ENCODE measurements around the gene ZNF296. TPM values are rescaled to one million over a fixed set of nuclear protein-coding genes. Genes with fewer than 3 reads are reported as not detected.

ZNF296 gene
- total RNA-seq, 2 donors from 2014 or later, result 0.87 to 2.9 TPM

GRCh38 chr19:45100201-45100600 is 23.9 kb upstream of the ZNF296 start:
- TF ChIP-seq POLR2AphosphoS5 (IDR thresholded peaks at IDR 0.05), result no peak
- TF ChIP-seq POLR2A (IDR thresholded peaks at IDR 0.05), result no peak
- TF ChIP-seq CTCF (IDR thresholded peaks at IDR 0.05), result no peak
- no peak overlapping the region for H3K4me3 ChIP-seq
- intact Hi-C loops (cut with DNase I), result no loop called here
- H3K27ac ChIP-seq, result peak overlapping the region in 1 of 2 donors; percentile 43
- H3K4me1 ChIP-seq (replicated peaks), result peaks cover 23% of the 10 kb centered on the region
- no peaks in the 10 kb centered on the region for H3K36me3 ChIP-seq
- no peaks in the 10 kb centered on the region for H3K9me3 ChIP-seq
- no peaks in the 10 kb centered on the region for H3K27me3 ChIP-seq (replicated peaks; ENCODE audit: insufficient read depth)
- no peak for DNase-seq (ENCODE audit: low spot score)
- WGBS, result 65% methylated on average over 3 of the region's 3 CpGs

- Histone ChIP-seq H3K4me3 (no peak overlapping the region), H3K27me3 (replicated peaks; ENCODE audit: insufficient read depth) (no peaks in the 10 kb centered on the region), H3K36me3 (no peaks in the 10 kb centered on the region), H3K4me1 (replicated peaks) (peaks cover 27% of the 10 kb centered on the region), H3K27ac (peak overlapping the region in 1 of 2 donors; percentile 43), H3K9me3 (no peaks in the 10 kb centered on the region)
- intact Hi-C loops (cut with DNase I), result no loop called here
- WGBS, result 34% methylated on average over 25 of the region's 25 CpGs
- DNase-seq (ENCODE audit: low spot score), result no peak
- TF ChIP-seq POLR2AphosphoS5 (IDR thresholded peaks at IDR 0.05), result peak; percentile 26
- peak; percentile 22 for TF ChIP-seq POLR2A (IDR thresholded peaks at IDR 0.05)
- no peak for TF ChIP-seq CTCF (IDR thresholded peaks at IDR 0.05)
These were observed 23.4 kb upstream of the ZNF296 start for GRCh38 chr19:45099467-45100191.

GRCh38 chr19:45098521-45099466 is 22.5 kb upstream of the ZNF296 start:
- DNase-seq (ENCODE audit: low spot score), result peak; percentile 24
- TF ChIP-seq POLR2AphosphoS5 (IDR thresholded peaks at IDR 0.05) (no peak), CTCF (IDR thresholded peaks at IDR 0.05) (peak in 1 of 4 experiments; percentile 14)
- H3K27me3 ChIP-seq (replicated peaks; ENCODE audit: insufficient read depth), result no peaks in the 10 kb centered on the region
- H3K36me3 ChIP-seq, result no peaks in the 10 kb centered on the region
- H3K4me1 ChIP-seq (replicated peaks), result peaks cover 35% of the 10 kb centered on the region
- 26% methylated on average over 15 of the region's 15 CpGs for WGBS
- intact Hi-C loops (cut with DNase I), result no loop called here
- peak overlapping the region; percentile 43 for H3K27ac ChIP-seq
- H3K4me3 ChIP-seq, result no peak overlapping the region
- no peaks in the 10 kb centered on the region for H3K9me3 ChIP-seq

DNA sequence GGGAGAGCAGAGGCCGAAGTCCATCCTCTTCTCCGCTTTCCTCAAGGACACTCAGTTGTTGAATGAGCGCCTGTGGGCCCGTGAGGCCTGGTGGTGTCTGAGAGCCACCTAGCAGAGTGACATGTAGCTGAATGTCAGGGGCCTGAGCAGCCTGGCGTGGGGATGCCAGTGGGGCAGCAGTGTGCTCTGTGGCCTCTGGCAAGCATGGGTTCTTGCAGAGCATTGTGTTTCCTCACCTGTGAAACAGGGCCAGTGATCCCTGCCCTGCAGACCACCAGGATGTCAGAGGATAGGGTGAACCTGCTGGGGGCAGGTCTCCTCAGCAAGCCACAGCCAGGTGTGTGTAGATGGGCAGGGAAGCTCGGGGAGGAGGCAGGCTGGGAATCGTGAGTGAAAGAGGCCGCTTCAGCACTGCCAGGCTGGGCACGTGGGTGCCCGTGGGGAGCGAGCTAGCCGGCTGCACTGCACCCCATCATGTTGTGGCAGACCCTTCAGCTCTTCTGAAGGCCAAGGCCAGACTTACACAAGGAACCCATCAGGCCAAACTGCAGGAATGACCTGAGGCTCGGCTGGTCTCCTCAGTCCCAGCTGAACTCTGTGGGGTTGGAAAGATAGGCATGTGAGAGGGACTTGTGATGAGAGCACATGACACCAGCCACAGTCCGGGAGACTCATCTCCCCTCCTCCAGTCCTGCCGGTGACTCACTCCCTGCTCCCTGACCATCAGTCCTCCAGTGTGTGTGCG is 21.7 kb upstream of the ZNF296 start:
- peak overlapping the region in 1 of 2 donors; percentile 43 for H3K27ac ChIP-seq
- H3K36me3 ChIP-seq, result no peaks in the 10 kb centered on the region
- no peak overlapping the region for H3K4me3 ChIP-seq
- H3K27me3 ChIP-seq (replicated peaks; ENCODE audit: insufficient read depth), result no peaks in the 10 kb centered on the region
- intact Hi-C loops (cut with DNase I), result no loop called here
- peak; percentile 46 for DNase-seq (ENCODE audit: low spot score)
- peaks cover 37% of the 10 kb centered on the region for H3K4me1 ChIP-seq (replicated peaks)
- WGBS, result 55% methylated on average over 16 of the region's 16 CpGs
- TF ChIP-seq POLR2AphosphoS5 (IDR thresholded peaks at IDR 0.05), result no peak
- H3K9me3 ChIP-seq, result no peaks in the 10 kb centered on the region

GRCh38 chr19:45097450-45097775 is 21.1 kb upstream of the ZNF296 start:
- 84% methylated on average over 7 of the region's 7 CpGs for WGBS
- Histone ChIP-seq H3K4me1 (replicated peaks) (peaks cover 37% of the 10 kb centered on the region), H3K4me3 (no peak overlapping the region), H3K27me3 (replicated peaks; ENCODE audit: insufficient read depth) (no peaks in the 10 kb centered on the region), H3K36me3 (no peaks in the 10 kb centered on the region), H3K9me3 (no peaks in the 10 kb centered on the region), H3K27ac (no peak overlapping the region)
- TF ChIP-seq POLR2A (IDR thresholded peaks at IDR 0.05) (no peak), CTCF (IDR thresholded peaks at IDR 0.05) (no peak), POLR2AphosphoS5 (IDR thresholded peaks at IDR 0.05) (no peak)
- intact Hi-C loops (cut with DNase I), result no loop called here
- no peak for DNase-seq (ENCODE audit: low spot score)

All from prostate gland (tissue), 2 donors.